CD4-positive, alpha-beta memory T cell (primary cell): ENCODE data around the gene CHPT1. TPM values are rescaled to one million over a fixed set of nuclear protein-coding genes. Genes with fewer than 3 reads are reported as not detected.
A peak's percentile ranks its signal among the peaks of the same experiment; 100 is the strongest.
"Not testable (repeated sequence)": the region's sequence is repeated elsewhere in the genome, so short reads cannot be mapped to it uniquely, and the experiment has no call there.

Source experiments
- CTCF ChIA-PET: fragments of 350-600 bp; sonication (Branson Sonifier 250); formaldehyde crosslinking; loops from one replicate; lab custom pipeline; 2021; ENCODE audit warnings: inconsistent platforms; ENCODE audit not compliant: partially characterized antibody; lab: Charles Lee
- POLR2A ChIA-PET: fragments of 350-600 bp; sonication (Branson Sonifier 250); formaldehyde crosslinking; loops from one replicate; lab custom pipeline; 2021; ENCODE audit not compliant: partially characterized antibody; lab: Charles Lee
- DNase-seq, 5 donors: peaks; one replicate each; pipeline versions ENCODE4 v3.0.0 to v3.0.0-alpha.2; 2020 to 2022; ENCODE audit warnings: mixed read lengths in 1 of 5
- H3K27ac ChIP-seq: one replicate; pipeline ENCODE4 v1.7.0; 2013; ENCODE audit warnings: low read depth, low read length
- H3K27me3 ChIP-seq: 2 replicates; pipeline ENCODE4 v1.7.0; 2013; ENCODE audit warnings: mild to moderate bottlenecking, low read length, moderate library complexity; ENCODE audit not compliant: insufficient read depth
- H3K36me3 ChIP-seq: 2 replicates; pipeline ENCODE4 v1.7.0; 2013; ENCODE audit warnings: mild to moderate bottlenecking, low read length, moderate library complexity; ENCODE audit not compliant: insufficient read depth
- H3K4me1 ChIP-seq: 2 replicates; pipeline ENCODE4 v1.7.0; 2013; ENCODE audit warnings: mild to moderate bottlenecking, low read length, moderate library complexity; ENCODE audit not compliant: insufficient read depth
- H3K4me3 ChIP-seq, 2 donors: one replicate each; pipeline ENCODE4 v1.7.0; 2013; ENCODE audit warnings: low read length in 2 of 2, mild to moderate bottlenecking in 1 of 2
- H3K9me3 ChIP-seq, 2 donors: one replicate each; pipeline ENCODE4 v1.7.0; 2013; ENCODE audit warnings: low read length in 2 of 2, control low read depth in 1 of 2; ENCODE audit not compliant: control insufficient read depth in 1 of 2
- H3K27ac Mint-ChIP-seq, 7 donors: one replicate each; pipeline ENCODE4 v1.8.0; 2020 to 2021; ENCODE audit warnings: mixed read lengths in 7 of 7, mild to moderate bottlenecking in 6 of 7, inconsistent platforms in 3 of 7, moderate library complexity in 3 of 7
- H3K27me3 Mint-ChIP-seq, 2 donors: one replicate each; pipeline ENCODE4 v1.8.0; 2020 to 2021; ENCODE audit warnings: mixed read lengths in 2 of 2
- H3K36me3 Mint-ChIP-seq, 2 donors: one replicate each; pipeline ENCODE4 v1.8.0; 2020 to 2021; ENCODE audit warnings: mixed read lengths in 2 of 2, inconsistent platforms in 1 of 2, mild to moderate bottlenecking in 1 of 2
- H3K4me1 Mint-ChIP-seq, 4 donors: one replicate each; pipeline ENCODE4 v1.8.0; 2020 to 2021; ENCODE audit warnings: mixed read lengths in 4 of 4, mild to moderate bottlenecking in 1 of 4
- H3K4me3 Mint-ChIP-seq, 8 donors: one replicate each; pipeline ENCODE4 v1.8.0; 2020 to 2021; ENCODE audit warnings: mixed read lengths in 8 of 8, mild to moderate bottlenecking in 7 of 8, moderate library complexity in 6 of 8, inconsistent platforms in 3 of 8
- H3K9me3 Mint-ChIP-seq, 8 donors: one replicate each; pipeline ENCODE4 v1.8.0; 2020 to 2021; ENCODE audit warnings: mixed read lengths in 8 of 8, mild to moderate bottlenecking in 5 of 8, inconsistent platforms in 3 of 8, moderate library complexity in 1 of 8
- intact Hi-C: fragments of 100-400 bp; cut with micrococcal nuclease; formaldehyde crosslinking; loops from one replicate; pipeline ENCODE4 v1.15.1; 2023
- polyA plus RNA-seq, 2 donors: library from polyadenylated mRNA; unstranded; fragments of 300-500 nt; fragmentation: Illumina TruSeq; gene quantifications; one replicate each; pipeline ENCODE4 v1.2.3, GENCODE V29; 2021
- total RNA-seq, 2 experiments: library from RNA; stranded (reverse); gene quantifications; one replicate each; pipeline ENCODE4 v1.2.3, GENCODE V29; 2021

The CHPT1 gene
- total and polyA plus RNA-seq, 4 experiments from 2014 or later: 12.6 to 24.3 (median 18.4) TPM

- H3K36me3 ChIP-seq: no peaks in the 10 kb centered on the region
- no peaks in the 10 kb centered on the region for H3K36me3 Mint-ChIP-seq
- H3K4me3 Mint-ChIP-seq: peak overlapping the region; percentile 28 to 92 (median 76)
- H3K4me1 Mint-ChIP-seq: peaks cover 14 to 28% (median 21%) of the 10 kb centered on the region in 4 donors
- H3K27me3 Mint-ChIP-seq: peaks cover 0 to 1% of the 10 kb centered on the region in 2 donors
- ChIA-PET POLR2A (interaction anchor here (0.6 kb wide), 2 partner anchors 752 to 1470 kb away, joined by 3 read pairs; partner anchors contain the start of gene ACTR6), CTCF (interaction anchor here (0.6 to 2.7 kb wide), 3 partner anchors 87 to 167 kb away, joined by 3 to 16 read pairs (median 4); no protein-coding TSS in a partner anchor)
- peak overlapping the region in 6 of 7 donors; percentile 61 to 92 (median 84) for H3K27ac Mint-ChIP-seq
- intact Hi-C loops: loop anchor here (2.0 to 5.0 kb wide), 2 partner anchors 41 to 168 kb away; no protein-coding TSS in a partner anchor
- no peaks in the 10 kb centered on the region for H3K9me3 ChIP-seq
- no peaks in the 10 kb centered on the region for H3K9me3 Mint-ChIP-seq
- DNase-seq: peak; percentile 36 to 53 (median 47)
- H3K27me3 ChIP-seq: no peaks in the 10 kb centered on the region
- no peak overlapping the region for H3K4me3 ChIP-seq
- peaks cover 21% of the 10 kb centered on the region for H3K4me1 ChIP-seq
- no peak overlapping the region for H3K27ac ChIP-seq
Observed at GRCh38 chr12:101671157-101671791, 26.2 kb upstream of the CHPT1 start.

- no peaks in the 10 kb centered on the region for H3K27me3 Mint-ChIP-seq
- ChIA-PET CTCF (interaction anchor here (0.6 to 2.0 kb wide), 2 partner anchors 86 to 88 kb away, joined by 3 to 8 read pairs; no protein-coding TSS in a partner anchor), POLR2A (interaction anchor here (0.6 kb wide), 1 partner anchor 752 kb away, joined by 3 read pairs; no protein-coding TSS in a partner anchor)
- Histone ChIP-seq H3K4me3 (no peak overlapping the region), H3K27ac (no peak overlapping the region), H3K27me3 (no peaks in the 10 kb centered on the region), H3K9me3 (no peaks in the 10 kb centered on the region), H3K36me3 (no peaks in the 10 kb centered on the region), H3K4me1 (peaks cover 21% of the 10 kb centered on the region)
- H3K36me3 Mint-ChIP-seq: no peaks in the 10 kb centered on the region
- no peak for DNase-seq
- intact Hi-C loops: loop anchor here (2.0 to 5.0 kb wide), 2 partner anchors 40 to 167 kb away; no protein-coding TSS in a partner anchor
- peak overlapping the region in 3 of 7 donors; percentile 75 to 92 (median 79) for H3K27ac Mint-ChIP-seq
- H3K9me3 Mint-ChIP-seq: no peaks in the 10 kb centered on the region
- peak overlapping the region; percentile 28 to 92 (median 76) for H3K4me3 Mint-ChIP-seq
- peaks cover 14 to 28% (median 21%) of the 10 kb centered on the region in 4 donors for H3K4me1 Mint-ChIP-seq
Observed at GRCh38 chr12:101671833-101672232, 25.6 kb upstream of the CHPT1 start.

DNA sequence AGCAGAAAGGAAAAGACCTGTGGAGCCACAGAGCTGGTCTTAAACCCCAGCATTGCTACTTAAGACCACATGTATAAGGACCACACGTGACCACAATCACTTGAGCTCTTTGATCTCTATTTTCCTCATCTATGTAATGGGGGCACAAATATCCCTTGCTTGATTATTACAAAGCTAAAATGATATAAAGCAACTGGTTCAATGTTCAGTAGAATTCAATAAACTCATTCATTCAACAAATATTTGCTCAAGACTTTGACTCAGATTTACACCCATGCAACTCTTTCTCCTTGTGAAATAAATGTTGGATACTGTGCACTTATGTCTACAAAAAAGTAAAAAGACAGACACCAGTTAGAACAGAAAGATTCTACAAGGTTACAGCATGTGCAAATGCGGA lies 21.9 kb upstream of the CHPT1 start:
- CTCF ChIA-PET: no interaction called here
- H3K4me3 Mint-ChIP-seq: no peak overlapping the region

GRCh38 chr12:101676497-101676896 lies 20.9 kb upstream of the CHPT1 start:
- DNase-seq, H3K27ac ChIP-seq, H3K9me3 Mint-ChIP-seq, H3K4me1 ChIP-seq, CTCF ChIA-PET, H3K27me3 Mint-ChIP-seq, H3K4me3 Mint-ChIP-seq, H3K36me3 Mint-ChIP-seq, H3K36me3 ChIP-seq, H3K4me3 ChIP-seq, H3K27me3 ChIP-seq, intact Hi-C loops, POLR2A ChIA-PET, H3K9me3 ChIP-seq, H3K27ac Mint-ChIP-seq: not testable (repeated sequence)
- peaks cover 5 to 11% (median 8%) of the 10 kb centered on the region in 4 donors for H3K4me1 Mint-ChIP-seq

More for the DNA sequence above, 21.9 kb upstream of the CHPT1 start:
- Histone ChIP-seq H3K27ac (no peak overlapping the region), H3K4me1 (peaks cover 14% of the 10 kb centered on the region), H3K4me3 (no peak overlapping the region), H3K36me3 (no peaks in the 10 kb centered on the region), H3K9me3 (no peaks in the 10 kb centered on the region), H3K27me3 (no peaks in the 10 kb centered on the region)
- peaks cover 11 to 20% (median 15%) of the 10 kb centered on the region in 4 donors for H3K4me1 Mint-ChIP-seq
- peaks cover 2 to 6% of the 10 kb centered on the region in 2 donors for H3K27me3 Mint-ChIP-seq
- no peak for DNase-seq
- H3K9me3 Mint-ChIP-seq: peaks cover 0 to 2% (median 0%) of the 10 kb centered on the region in 8 donors
- H3K36me3 Mint-ChIP-seq: no peaks in the 10 kb centered on the region
- POLR2A ChIA-PET: no interaction called here
- intact Hi-C loops: no loop called here
- no peak overlapping the region for H3K27ac Mint-ChIP-seq

GRCh38 chr12:101678081-101678480 lies 19.4 kb upstream of the CHPT1 start:
- intact Hi-C loops: no loop called here
- Mint-ChIP-seq H3K9me3 (peaks cover 0 to 2% (median 0%) of the 10 kb centered on the region in 8 donors), H3K27ac (no peak overlapping the region), H3K4me1 (peaks cover 0 to 2% (median under 1%) of the 10 kb centered on the region in 4 donors), H3K4me3 (no peak overlapping the region), H3K27me3 (peaks cover 2 to 6% of the 10 kb centered on the region in 2 donors), H3K36me3 (no peaks in the 10 kb centered on the region)
- Histone ChIP-seq H3K36me3 (no peaks in the 10 kb centered on the region), H3K27me3 (no peaks in the 10 kb centered on the region), H3K4me1 (no peaks in the 10 kb centered on the region), H3K4me3 (no peak overlapping the region), H3K9me3 (no peaks in the 10 kb centered on the region), H3K27ac (no peak overlapping the region)
- DNase-seq: no peak
- POLR2A ChIA-PET: no interaction called here
- CTCF ChIA-PET: no interaction called here

- DNase-seq: no peak
- Mint-ChIP-seq H3K9me3 (peaks cover 0 to 2% (median 0%) of the 10 kb centered on the region in 8 donors), H3K4me3 (no peak overlapping the region), H3K27me3 (peaks cover 4 to 8% of the 10 kb centered on the region in 2 donors), H3K4me1 (peaks cover 0 to 2% (median under 1%) of the 10 kb centered on the region in 4 donors), H3K36me3 (no peaks in the 10 kb centered on the region), H3K27ac (no peak overlapping the region)
- H3K4me1 ChIP-seq: no peaks in the 10 kb centered on the region
- intact Hi-C loops: no loop called here
- CTCF ChIA-PET: no interaction called here
- no peaks in the 10 kb centered on the region for H3K27me3 ChIP-seq
- no peak overlapping the region for H3K27ac ChIP-seq
- no peaks in the 10 kb centered on the region for H3K36me3 ChIP-seq
- no peak overlapping the region for H3K4me3 ChIP-seq
- POLR2A ChIA-PET: no interaction called here
- no peaks in the 10 kb centered on the region for H3K9me3 ChIP-seq
Observed at GRCh38 chr12:101680240-101680639, 17.2 kb upstream of the CHPT1 start.

- no peak overlapping the region for H3K27ac ChIP-seq
- Mint-ChIP-seq H3K27me3 (peaks cover 4 to 8% of the 10 kb centered on the region in 2 donors), H3K4me3 (no peak overlapping the region), H3K9me3 (peaks cover 0 to 2% (median 0%) of the 10 kb centered on the region in 8 donors), H3K27ac (no peak overlapping the region), H3K36me3 (no peaks in the 10 kb centered on the region), H3K4me1 (peaks cover 0 to 2% (median under 1%) of the 10 kb centered on the region in 4 donors)
- no peak for DNase-seq
- intact Hi-C loops: no loop called here
- no peaks in the 10 kb centered on the region for H3K4me1 ChIP-seq
- H3K9me3 ChIP-seq: no peaks in the 10 kb centered on the region
- no peaks in the 10 kb centered on the region for H3K36me3 ChIP-seq
- ChIA-PET CTCF (no interaction called here), POLR2A (no interaction called here)
- no peaks in the 10 kb centered on the region for H3K27me3 ChIP-seq
- H3K4me3 ChIP-seq: no peak overlapping the region
Observed at GRCh38 chr12:101680647-101681046, 16.8 kb upstream of the CHPT1 start.
